HUES48 (cell line): ENCODE data around the gene EXTL1.
"Not testable (repeated sequence)": the region's sequence is repeated elsewhere in the genome, so short reads cannot be mapped to it uniquely, and the experiment has no call there.

Experiments used
- H3K27ac ChIP-seq: one replicate; pipeline ENCODE4 v1.7.0; 2013; ENCODE audit warnings: low read depth, low read length, inconsistent platforms
- H3K27me3 ChIP-seq: 2 replicates; pipeline ENCODE4 v1.6.1; 2013; ENCODE audit warnings: mild to moderate bottlenecking, low read length; ENCODE audit not compliant: control insufficient read depth, insufficient read depth
- H3K36me3 ChIP-seq: 2 replicates; pipeline ENCODE4 v1.6.1; 2013; ENCODE audit warnings: low read length; ENCODE audit not compliant: control insufficient read depth, insufficient read depth
- H3K4me1 ChIP-seq: 2 replicates; pipeline ENCODE4 v1.6.1; 2013; ENCODE audit warnings: mild to moderate bottlenecking, low read length; ENCODE audit not compliant: control insufficient read depth, insufficient read depth
- H3K4me3 ChIP-seq: 2 replicates; pipeline ENCODE4 v1.5.1; 2013; ENCODE audit warnings: mild to moderate bottlenecking, low read depth, low read length
- H3K9ac ChIP-seq: 2 replicates; pipeline ENCODE4 v1.6.1; 2013; ENCODE audit warnings: mild to moderate bottlenecking, low read depth, low read length, moderate library complexity
- H3K9me3 ChIP-seq: 2 replicates; pipeline ENCODE4 v1.6.1; 2013; ENCODE audit warnings: low read length; ENCODE audit not compliant: control insufficient read depth, insufficient read depth

Gene EXTL1, protein sequence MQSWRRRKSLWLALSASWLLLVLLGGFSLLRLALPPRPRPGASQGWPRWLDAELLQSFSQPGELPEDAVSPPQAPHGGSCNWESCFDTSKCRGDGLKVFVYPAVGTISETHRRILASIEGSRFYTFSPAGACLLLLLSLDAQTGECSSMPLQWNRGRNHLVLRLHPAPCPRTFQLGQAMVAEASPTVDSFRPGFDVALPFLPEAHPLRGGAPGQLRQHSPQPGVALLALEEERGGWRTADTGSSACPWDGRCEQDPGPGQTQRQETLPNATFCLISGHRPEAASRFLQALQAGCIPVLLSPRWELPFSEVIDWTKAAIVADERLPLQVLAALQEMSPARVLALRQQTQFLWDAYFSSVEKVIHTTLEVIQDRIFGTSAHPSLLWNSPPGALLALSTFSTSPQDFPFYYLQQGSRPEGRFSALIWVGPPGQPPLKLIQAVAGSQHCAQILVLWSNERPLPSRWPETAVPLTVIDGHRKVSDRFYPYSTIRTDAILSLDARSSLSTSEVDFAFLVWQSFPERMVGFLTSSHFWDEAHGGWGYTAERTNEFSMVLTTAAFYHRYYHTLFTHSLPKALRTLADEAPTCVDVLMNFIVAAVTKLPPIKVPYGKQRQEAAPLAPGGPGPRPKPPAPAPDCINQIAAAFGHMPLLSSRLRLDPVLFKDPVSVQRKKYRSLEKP

DNA sequence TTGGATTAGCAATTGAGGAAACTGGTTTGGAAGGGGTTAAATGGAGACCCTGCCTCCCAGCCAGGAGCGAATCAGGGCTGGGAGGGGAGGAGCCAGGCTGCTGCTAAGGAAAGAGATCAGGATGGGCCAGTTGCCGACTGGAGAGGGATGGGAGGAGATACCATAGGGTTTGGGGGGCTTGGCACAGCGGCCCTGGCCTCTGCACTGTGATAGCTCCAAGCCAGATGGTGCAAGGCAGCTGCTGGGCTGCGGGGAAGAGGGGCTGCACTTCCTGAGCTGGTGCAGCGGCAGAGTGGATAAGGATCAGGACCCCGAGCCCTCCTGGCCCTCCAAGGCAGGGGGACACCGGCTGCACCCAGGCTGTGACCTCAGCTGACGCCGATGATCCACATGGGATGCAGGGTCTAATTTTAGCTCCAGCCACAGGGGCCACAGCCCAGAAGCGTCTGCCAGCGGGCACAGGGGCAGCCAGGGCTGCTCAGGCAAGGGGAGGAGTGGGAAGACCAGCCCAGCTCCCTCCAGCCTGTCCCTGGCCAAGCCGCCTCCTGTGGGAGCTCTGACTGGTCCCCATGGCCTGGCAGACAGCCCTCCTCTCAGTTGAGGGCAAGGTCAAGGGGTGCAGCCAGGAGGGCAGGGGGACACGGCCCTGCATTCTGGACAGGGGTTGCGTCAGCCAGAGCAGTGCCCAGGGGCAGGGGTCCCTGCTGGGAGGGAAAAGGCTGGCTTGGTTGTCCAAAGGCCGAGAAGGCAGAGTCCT, at the start of gene EXTL1:
Gene EXTL1 (plus strand): TSS at position 129 of the 757 bp plus-strand sequence. CDS start 872 bp downstream, outside the sequence.
- Histone ChIP-seq H3K27ac (no peak within 1 kb of the TSS), H3K4me3 (peak within 1 kb of the TSS; percentile 58), H3K4me1 (peaks cover 9% of the 10 kb centered on the region), H3K27me3 (no peaks in the 10 kb centered on the region), H3K9ac (no peak within 1 kb of the TSS), H3K9me3 (no peaks in the 10 kb centered on the region), H3K36me3 (no peaks in the 10 kb centered on the region)

- H3K9ac ChIP-seq = no peak overlapping the region
- no peak overlapping the region for H3K4me3 ChIP-seq
- H3K4me1 ChIP-seq = peaks cover 8% of the 10 kb centered on the region
- H3K27ac ChIP-seq = no peak overlapping the region
- no peaks in the 10 kb centered on the region for H3K9me3 ChIP-seq
- no peaks in the 10 kb centered on the region; the same call in 1 of the 2 replicates for H3K27me3 ChIP-seq
- H3K36me3 ChIP-seq = peaks cover 39% of the 10 kb centered on the region
Observed at GRCh38 chr1:25971811-25972180, 49.8 kb upstream of the EXTL1 start.

DNA sequence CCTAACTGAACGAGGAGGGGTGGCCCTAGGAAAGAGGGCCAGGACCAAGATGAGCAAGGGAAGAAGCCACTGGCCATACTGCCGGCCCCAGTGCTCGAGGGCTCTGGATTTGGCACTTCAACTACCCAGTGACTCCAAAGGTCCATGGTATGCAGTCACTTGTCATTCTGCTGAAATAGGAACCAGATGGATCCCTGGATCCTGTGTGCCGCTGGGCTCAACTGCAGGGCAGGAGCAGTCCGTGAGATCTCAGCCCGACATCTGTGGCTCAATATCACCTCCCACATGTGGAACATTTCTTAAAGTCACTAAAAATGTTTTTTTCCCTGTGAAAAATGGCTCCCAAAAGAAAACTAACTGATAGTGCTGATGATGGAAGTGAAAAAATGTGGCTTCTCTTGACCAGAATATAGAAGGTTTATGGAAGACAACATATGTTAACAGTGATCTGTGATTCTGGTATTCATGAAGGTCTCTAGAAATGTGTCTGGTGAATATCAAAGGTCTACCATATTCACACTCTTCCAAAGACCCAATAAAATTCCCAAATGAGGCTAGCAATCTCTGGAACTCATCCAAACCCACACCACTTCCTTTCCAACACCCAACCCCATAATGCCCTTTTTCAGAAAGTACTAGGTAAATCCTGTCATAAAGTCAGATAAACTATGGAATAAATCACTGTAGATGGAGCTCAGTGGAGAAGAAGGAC, 47.8 kb upstream of the EXTL1 start:
- H3K4me3 ChIP-seq = no peak overlapping the region
- H3K27me3 ChIP-seq = no peaks in the 10 kb centered on the region; the same call in 1 of the 2 replicates
- peaks cover 46% of the 10 kb centered on the region for H3K36me3 ChIP-seq
- peaks cover 8% of the 10 kb centered on the region for H3K4me1 ChIP-seq
- H3K27ac ChIP-seq = no peak overlapping the region
- no peaks in the 10 kb centered on the region for H3K9me3 ChIP-seq
- H3K9ac ChIP-seq = no peak overlapping the region

DNA sequence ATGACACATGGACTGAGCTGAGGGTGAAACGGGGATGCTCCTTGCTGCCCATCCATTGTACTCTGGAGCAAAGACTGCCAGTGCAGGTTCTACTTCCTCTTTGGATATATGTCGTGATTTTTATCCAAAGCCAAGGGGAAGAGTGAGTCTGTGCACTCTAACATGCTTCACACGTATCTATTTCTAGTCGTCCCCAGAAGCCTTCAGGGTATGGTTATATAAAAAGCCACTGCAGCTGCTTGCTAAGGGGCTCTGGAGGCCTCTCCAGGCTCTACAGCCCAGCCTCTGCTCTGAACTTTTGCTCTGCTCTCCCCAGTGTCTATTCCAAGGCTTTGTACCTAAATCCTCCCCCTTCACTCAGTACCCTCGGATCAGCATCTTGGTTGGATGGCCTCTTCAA, 43.8 kb upstream of the EXTL1 start:
- H3K4me3 ChIP-seq = no peak overlapping the region
- H3K9ac ChIP-seq = no peak overlapping the region
- no peaks in the 10 kb centered on the region for H3K9me3 ChIP-seq
- no peaks in the 10 kb centered on the region for H3K4me1 ChIP-seq
- H3K27me3 ChIP-seq = no peaks in the 10 kb centered on the region
- no peak overlapping the region for H3K27ac ChIP-seq
- peaks cover 55% of the 10 kb centered on the region for H3K36me3 ChIP-seq

DNA sequence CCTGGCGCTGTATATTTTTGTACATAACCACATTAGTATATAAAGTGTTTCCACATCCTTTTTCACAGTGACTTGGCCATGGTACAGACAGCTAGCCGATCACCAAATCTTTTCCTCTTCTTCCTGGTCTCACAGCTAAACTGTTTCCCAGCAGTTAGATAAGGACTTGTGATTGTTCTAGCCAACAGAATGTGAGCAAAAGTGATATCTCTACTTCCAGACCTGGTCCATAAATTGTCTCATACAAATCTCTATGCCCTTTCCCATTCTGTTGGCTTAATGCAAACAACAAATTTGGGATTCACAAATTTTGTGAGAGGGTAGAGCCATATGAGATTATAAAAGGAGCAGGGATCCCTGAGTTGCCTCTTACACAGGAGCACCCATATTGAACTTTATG, 43.2 kb upstream of the EXTL1 start:
- Histone ChIP-seq H3K4me1 (no peaks in the 10 kb centered on the region), H3K27me3 (no peaks in the 10 kb centered on the region), H3K9me3 (no peaks in the 10 kb centered on the region), H3K36me3 (peaks cover 55% of the 10 kb centered on the region), H3K27ac (no peak overlapping the region), H3K9ac (no peak overlapping the region), H3K4me3 (no peak overlapping the region)

GRCh38 chr1:25979210-25979609, 42.4 kb upstream of the EXTL1 start:
- no peaks in the 10 kb centered on the region for H3K27me3 ChIP-seq
- no peaks in the 10 kb centered on the region for H3K4me1 ChIP-seq

GRCh38 chr1:25985171-25985570, 36.4 kb upstream of the EXTL1 start:
- H3K4me3 ChIP-seq = no peak overlapping the region
- H3K9me3 ChIP-seq = no peaks in the 10 kb centered on the region
- no peak overlapping the region for H3K27ac ChIP-seq
- H3K9ac ChIP-seq = no peak overlapping the region
- no peaks in the 10 kb centered on the region for H3K27me3 ChIP-seq
- H3K36me3 ChIP-seq = peaks cover 70% of the 10 kb centered on the region
- no peaks in the 10 kb centered on the region for H3K4me1 ChIP-seq

More at GRCh38 chr1:25979210-25979609, 42.4 kb upstream of the EXTL1 start:
- no peak overlapping the region for H3K9ac ChIP-seq
- no peak overlapping the region for H3K4me3 ChIP-seq
- no peaks in the 10 kb centered on the region for H3K9me3 ChIP-seq
- no peak overlapping the region for H3K27ac ChIP-seq
- H3K36me3 ChIP-seq = peaks cover 56% of the 10 kb centered on the region

DNA sequence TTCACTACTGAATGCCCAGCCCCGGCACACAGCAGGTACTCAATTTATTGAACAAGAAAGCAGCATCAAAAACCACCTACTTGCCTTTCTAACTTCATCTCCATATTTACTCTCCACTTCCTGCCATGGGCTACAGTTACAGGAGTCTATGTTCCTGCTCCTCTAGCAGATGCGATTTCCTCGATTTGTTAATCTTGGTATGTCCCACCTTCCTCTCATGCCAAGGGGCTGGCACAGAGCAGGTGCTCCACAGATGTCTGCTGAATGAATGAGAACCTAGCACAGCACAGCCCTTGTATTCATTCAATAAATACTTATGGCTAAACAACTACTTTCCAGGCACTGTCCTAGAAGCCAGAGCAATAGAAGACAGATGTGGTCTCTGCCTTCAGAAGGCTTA, 35.9 kb upstream of the EXTL1 start:
- H3K27me3 ChIP-seq = no peaks in the 10 kb centered on the region
- H3K9me3 ChIP-seq = no peaks in the 10 kb centered on the region
- no peaks in the 10 kb centered on the region for H3K4me1 ChIP-seq
- no peak overlapping the region for H3K27ac ChIP-seq
- peaks cover 68% of the 10 kb centered on the region for H3K36me3 ChIP-seq
- H3K9ac ChIP-seq = no peak overlapping the region
- no peak overlapping the region for H3K4me3 ChIP-seq

DNA sequence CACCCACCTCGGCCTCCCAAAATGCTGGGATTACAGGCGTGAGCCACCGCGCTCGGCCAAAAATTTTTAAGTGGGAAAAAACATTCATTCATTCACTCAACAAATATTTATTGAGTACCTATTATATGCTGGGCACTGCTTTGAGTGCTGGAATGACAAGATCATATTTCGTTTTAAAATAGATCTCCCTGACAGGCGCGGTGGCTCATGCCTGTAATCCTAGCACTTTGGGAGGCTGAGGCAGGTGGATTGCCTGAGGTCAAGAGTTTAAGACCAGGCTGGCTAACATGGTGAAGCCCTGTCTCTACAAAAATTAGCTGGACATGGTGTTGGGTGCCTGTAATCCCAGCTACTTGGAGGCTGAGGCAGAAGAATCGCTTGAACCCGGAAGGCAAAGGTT, 34.8 kb upstream of the EXTL1 start:
- H3K27ac ChIP-seq, H3K9ac ChIP-seq, H3K4me1 ChIP-seq, H3K4me3 ChIP-seq, H3K9me3 ChIP-seq, H3K27me3 ChIP-seq: not testable (repeated sequence)
- H3K36me3 ChIP-seq = peaks cover 59% of the 10 kb centered on the region

- no peaks in the 10 kb centered on the region for H3K9me3 ChIP-seq
- H3K36me3 ChIP-seq = peaks cover 48% of the 10 kb centered on the region
- no peaks in the 10 kb centered on the region for H3K27me3 ChIP-seq
- no peak overlapping the region for H3K27ac ChIP-seq
- H3K4me3 ChIP-seq = no peak overlapping the region
- H3K4me1 ChIP-seq = no peaks in the 10 kb centered on the region
- no peak overlapping the region for H3K9ac ChIP-seq
Observed at GRCh38 chr1:25987951-25988350, 33.6 kb upstream of the EXTL1 start.
